Activated naive CD8-positive, alpha-beta T cell treated with anti-CD3 and anti-CD28 coated beads, Interleukin-2, amount 50 U/mL, for 16 hours (primary cell): ENCODE data around the gene B4GALT5.

Source experiments
- DNase-seq: peaks from one replicate; pipeline ENCODE4 v3.0.0-alpha.2; 2020; ENCODE audit warnings: low read depth, low spot score

B4GALT5 gene

DNA sequence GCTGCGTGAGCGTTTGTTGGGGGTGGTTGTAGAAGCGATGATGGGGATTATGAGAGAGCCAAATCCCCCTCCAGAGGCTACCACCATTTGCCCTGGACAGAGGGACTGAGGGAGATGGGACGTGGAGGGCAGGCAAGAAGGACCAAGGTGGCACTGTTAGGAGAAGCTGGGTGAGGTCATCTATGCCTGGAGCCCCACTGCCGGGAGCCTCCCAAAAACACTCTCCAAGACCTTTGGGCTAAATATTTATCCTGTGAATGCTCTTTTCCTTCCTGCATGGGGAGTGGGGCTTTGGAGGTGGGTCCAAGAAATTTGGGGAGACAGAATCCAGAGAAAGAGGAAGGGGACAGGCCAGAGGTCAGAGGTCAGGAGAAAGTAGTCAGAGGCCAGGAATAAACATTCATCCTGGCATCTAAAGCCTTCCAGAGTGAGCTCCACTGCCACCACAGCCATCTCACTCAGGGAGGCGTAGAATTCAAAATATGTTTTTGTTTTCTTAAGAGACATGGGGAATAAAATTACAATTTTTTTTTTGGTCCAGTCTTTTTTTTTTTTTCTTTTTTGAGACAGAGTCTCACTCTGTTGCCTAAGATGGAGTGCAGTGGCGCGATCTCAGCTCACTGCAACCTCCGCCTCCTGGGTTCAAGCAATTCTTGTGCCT lies 128.0 kb downstream of the B4GALT5 start:
- no peak for DNase-seq

DNA sequence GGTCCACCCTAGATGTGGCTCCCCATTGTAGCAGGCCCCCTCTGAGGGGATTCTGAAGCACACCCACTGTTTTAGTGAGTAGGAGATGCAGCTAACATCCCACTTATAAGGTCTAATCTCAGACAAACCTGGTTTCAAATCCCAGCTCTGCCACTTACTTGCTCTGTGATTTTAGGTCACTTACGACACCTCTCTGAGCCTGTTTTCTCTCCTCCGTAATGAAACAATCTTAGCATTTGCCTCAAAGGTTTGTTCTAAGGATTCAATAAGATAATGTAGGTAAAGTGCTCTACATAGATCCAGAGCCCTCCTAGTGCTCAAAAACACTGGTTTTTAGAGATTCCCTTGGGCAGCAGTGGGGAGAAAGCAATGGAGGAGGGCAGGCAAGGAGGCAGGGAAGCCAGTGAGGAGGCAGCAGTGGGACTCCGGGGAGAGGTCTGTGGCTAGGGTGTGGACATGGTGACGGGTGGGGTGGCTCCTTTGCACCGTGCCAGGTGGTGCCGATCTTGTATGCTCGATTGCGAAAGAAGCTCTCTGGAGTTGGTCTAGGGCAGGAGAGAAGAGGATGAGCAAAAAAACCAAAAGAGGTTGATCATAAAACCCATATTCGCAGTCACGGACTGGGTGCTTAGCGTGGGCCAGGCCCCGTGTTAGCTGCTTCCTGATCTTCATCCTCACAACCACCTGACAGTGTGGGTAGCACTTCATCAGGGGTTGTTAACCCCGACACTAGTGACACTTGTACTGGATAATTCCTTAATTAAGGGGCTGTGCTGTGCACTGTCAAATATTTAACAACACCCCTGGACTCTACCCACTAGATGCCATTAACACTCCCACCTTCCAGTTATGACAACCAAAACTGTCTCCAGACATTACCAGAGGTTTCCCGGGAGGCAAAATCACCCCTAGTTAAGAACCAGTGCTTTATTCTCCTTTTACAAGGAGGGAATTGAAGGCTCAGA lies 129.0 kb downstream of the B4GALT5 start:
- no peak for DNase-seq

DNA sequence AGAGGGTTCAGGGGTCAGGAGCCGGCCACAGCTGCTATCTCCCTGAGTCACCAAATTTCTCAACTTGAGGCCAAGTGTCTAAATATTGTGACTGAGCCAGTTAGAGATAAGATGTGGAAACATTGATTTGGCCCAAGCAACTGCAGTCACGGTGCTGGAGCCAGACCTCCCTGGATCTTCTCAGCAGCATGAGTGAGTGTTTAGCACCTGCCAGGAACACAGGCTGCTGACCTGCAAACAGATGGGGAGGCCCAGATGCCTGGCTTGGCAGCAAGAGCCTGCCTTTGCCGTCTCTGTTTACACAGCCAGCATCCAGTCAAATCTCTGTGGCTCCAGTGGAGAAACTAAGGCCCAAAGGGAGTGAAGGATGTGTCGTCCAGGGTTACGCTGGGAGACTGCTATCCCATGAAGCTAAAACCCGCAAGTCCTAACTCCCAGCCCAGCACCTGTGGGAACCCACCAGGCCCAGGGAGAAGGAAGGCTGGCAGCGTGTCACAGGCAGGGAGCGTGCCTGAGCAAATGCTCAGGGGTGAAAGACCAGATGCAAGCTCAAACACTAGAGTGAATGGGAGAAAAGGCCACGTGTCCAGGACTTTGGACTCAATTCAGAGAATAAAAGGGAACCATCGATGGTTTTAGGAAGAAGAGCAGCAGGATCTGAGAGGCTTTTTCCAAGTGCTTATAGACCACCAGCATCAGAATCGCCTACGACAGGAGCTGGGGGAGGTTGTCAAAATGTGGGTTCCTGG lies 129.8 kb downstream of the B4GALT5 start:
- no peak for DNase-seq

DNA sequence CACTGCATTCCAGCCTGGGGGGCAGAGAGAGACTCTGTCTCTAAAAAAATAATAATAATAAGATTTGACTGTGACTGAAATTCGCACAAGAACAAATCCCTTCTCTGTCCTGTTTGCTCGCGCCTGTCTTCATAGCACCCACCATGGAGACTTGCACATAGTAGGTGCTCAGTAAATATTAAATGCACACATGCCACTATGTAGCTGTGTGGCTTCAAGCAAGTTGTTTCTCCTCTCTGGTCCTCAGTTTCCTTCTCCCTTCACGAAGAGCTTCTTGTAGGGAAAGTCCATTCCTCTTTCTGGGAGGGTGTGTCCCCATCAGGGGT lies 130.4 kb downstream of the B4GALT5 start:
- no peak for DNase-seq
